GM12878 (cell line): ENCODE measurements around the gene IL16. TPM values are rescaled to one million over a fixed set of nuclear protein-coding genes. Genes with fewer than 3 reads are reported as not detected.

Experiments
- ATAC-seq: fragments of 200-7000 bp; cut with Tn5 transposase; 3 replicates; pipeline ENCODE4 v1.9.1; 2020; ENCODE audit warnings: mild to moderate bottlenecking, moderate library complexity
- BruUV-seq: library from RNA; stranded (reverse); fragments of 400-500 nt; replicated peaks from 2 replicates; lab custom pipeline; 2021; lab: Mats Ljungman, UMichigan
- CTCF ChIA-PET: fragments of 300-600 bp; sonication (Branson Sonifier 250); formaldehyde crosslinking; extraction: SDS; loops from one replicate; lab custom pipeline; 2021; ENCODE audit warnings: inconsistent platforms; lab: Yijun Ruan, JAX
- POLR2A ChIA-PET: fragments of 350-600 bp; formaldehyde crosslinking; extraction: SDS; loops from one replicate; lab custom pipeline; 2021; ENCODE audit warnings: inconsistent platforms; lab: Charles Lee
- RAD21 ChIA-PET: fragments of 300-600 bp; sonication (Branson Sonifier 250); formaldehyde crosslinking; loops from one replicate; lab custom pipeline; 2023; ENCODE audit warnings: antibody characterized with exemption; ENCODE audit not compliant: unreplicated experiment; lab: Charles Lee
- SMC1A ChIA-PET: fragments of 300-600 bp; sonication (Branson Sonifier 250); formaldehyde crosslinking; loops from one replicate; lab custom pipeline; 2023; ENCODE audit not compliant: unreplicated experiment, uncharacterized antibody; lab: Charles Lee
- DNase-seq: peaks from one replicate; pipeline ENCODE4 v3.0.0-alpha.2; 2011; ENCODE audit warnings: low read depth, low spot score
- FAIRE-seq: peaks from 3 replicates; lab custom pipeline; 2011; peaks lifted over from hg19 to GRCh38; lab: Jason Lieb, UNC
- H2AFZ ChIP-seq: 2 replicates; pipeline ENCODE4 v1.6.0; 2011; ENCODE audit warnings: low read depth, low read length, control low read depth; ENCODE audit not compliant: control insufficient read depth
- H3K27ac ChIP-seq: 2 replicates; pipeline ENCODE4 v1.5.1; 2011; ENCODE audit warnings: control low read depth; ENCODE audit not compliant: control insufficient read depth, insufficient read depth
- H3K27me3 ChIP-seq, 2 experiments: replicated peaks in 1 of 2; 2 replicates each; pipeline versions ENCODE4 v1.6.0 to v1.6.1; 2011; ENCODE audit warnings: low read length in 1 of 2; ENCODE audit not compliant: control insufficient read depth in 2 of 2, insufficient read depth in 2 of 2
- H3K36me3 ChIP-seq, 2 experiments: 2 replicates each; pipeline ENCODE4 v1.5.1; 2011; ENCODE audit warnings: low read length in 1 of 2; ENCODE audit not compliant: control insufficient read depth in 2 of 2, insufficient read depth in 2 of 2
- H3K4me1 ChIP-seq: 2 replicates; pipeline ENCODE4 v1.6.1; 2011; ENCODE audit warnings: mild to moderate bottlenecking, low read length, moderate library complexity, mixed read lengths; ENCODE audit not compliant: control insufficient read depth, insufficient read depth
- H3K4me2 ChIP-seq: 2 replicates; pipeline ENCODE4 v1.6.0; 2011; ENCODE audit warnings: control low read depth; ENCODE audit not compliant: control insufficient read depth, insufficient read depth
- H3K4me3 ChIP-seq: fragments of 200-600 bp; sonication (generic); 2 replicates; pipeline ENCODE4 v1.5.1; 2016
- H3K79me2 ChIP-seq: 2 replicates; pipeline ENCODE4 v1.6.0; 2011; ENCODE audit warnings: low read length; ENCODE audit not compliant: control insufficient read depth, insufficient read depth
- H3K9ac ChIP-seq: 2 replicates; pipeline ENCODE4 v1.8.0; 2011; ENCODE audit warnings: low read length, control low read depth, mixed read lengths; ENCODE audit not compliant: control insufficient read depth, insufficient read depth
- H3K9me3 ChIP-seq: replicated peaks from 3 replicates; pipeline ENCODE4 v1.5.1; 2011; ENCODE audit warnings: mild to moderate bottlenecking, low read length; ENCODE audit not compliant: control insufficient read depth, insufficient read depth
- H4K20me1 ChIP-seq: 2 replicates; pipeline ENCODE4 v1.6.0; 2011; ENCODE audit not compliant: control insufficient read depth, insufficient read depth
- ETV6 ChIP-seq, 2 experiments: fragments of 450-650 bp in 1 of 2; IDR thresholded peaks in 1 of 2; conservative IDR thresholded peaks in 1 of 2; 2 replicates each; pipeline ENCODE4 v1.6.1; 2014; ENCODE audit warnings: antibody characterized with exemption in 1 of 2, borderline replicate concordance in 1 of 2, low read depth in 1 of 2, mild to moderate bottlenecking in 1 of 2, moderate library complexity in 1 of 2
- HDGF ChIP-seq: fragments of 450-650 bp; IDR thresholded peaks from 2 replicates; pipeline ENCODE4 v1.6.1; 2016; ENCODE audit warnings: antibody characterized with exemption
- JUND ChIP-seq: IDR thresholded peaks from 2 replicates; pipeline ENCODE4 v1.6.1; 2012; ENCODE audit warnings: low read depth, mild to moderate bottlenecking, low read length, improper control_type of control experiment, moderate library complexity
- MEF2A ChIP-seq: IDR thresholded peaks from 2 replicates; pipeline ENCODE4 v1.6.1; 2011; ENCODE audit warnings: low read depth, mild to moderate bottlenecking, low read length, moderate library complexity; ENCODE audit not compliant: insufficient read depth
- MTA2 ChIP-seq: fragments of 450-650 bp; IDR thresholded peaks from 2 replicates; pipeline ENCODE4 v1.6.1; 2016; ENCODE audit warnings: low read depth, mild to moderate bottlenecking, moderate library complexity
- RAD51 ChIP-seq: fragments of 450-650 bp; IDR thresholded peaks from 2 replicates; pipeline ENCODE4 v1.6.1; 2016; ENCODE audit warnings: moderate library complexity, mild to moderate bottlenecking, inconsistent platforms
- ZNF217 ChIP-seq: fragments of 450-650 bp; IDR thresholded peaks from 2 replicates; pipeline ENCODE4 v1.6.1; 2017; ENCODE audit warnings: antibody characterized with exemption, mild to moderate bottlenecking
- ZNF384 ChIP-seq: IDR thresholded peaks from 2 replicates; pipeline ENCODE4 v1.6.1; 2012; ENCODE audit warnings: low read depth, mild to moderate bottlenecking, low read length, improper control_type of control experiment, borderline replicate concordance
- WGBS: methylation state at CpG from one replicate; pipeline ENCODE4 v1.1.6; 2016; ENCODE audit warnings: low lambda C conversion rate; ENCODE audit not compliant: insufficient replicate concordance, insufficient coverage; ENCODE audit errors: missing lambda C conversion rate; 5-methylcytosine and 5-hydroxymethylcytosine counted together
- in situ Hi-C: fragments of 300-500 bp; cut with MboI; formaldehyde crosslinking; loops from 9 replicates; pipeline ENCODE4 v1.14.3; 2018; ENCODE audit warnings: mixed read lengths
- intact Hi-C: fragments of 100-400 bp; cut with micrococcal nuclease; formaldehyde crosslinking; loops from one replicate; pipeline ENCODE4 v1.14.2; 2022; ENCODE audit not compliant: unreplicated experiment
- polyA plus RNA-seq, 11 experiments: library from polyadenylated mRNA; depleted of rRNA in 4 of 11; unstranded in 6 of 11; stranded (reverse) in 5 of 11; fragments of >200 nt; fragmentation: Nextera tagmentation in 4 of 11; fragmentation: Illumina TruSeq in 1 of 11; extraction: Ambion mirVana in 4 of 11; extraction: Trizol in 1 of 11; gene quantifications; 1 replicate in 1 of 11; 2 replicates in 10 of 11; pipeline versions ENCODE4 v1.2.1 to v1.2.3, GENCODE V29; 2011 to 2016; ENCODE audit warnings: inconsistent platforms in 2 of 11, missing spikeins in 2 of 11, low read depth in 1 of 11
- total RNA-seq, 4 experiments: library from RNA; depleted of rRNA in 3 of 4; stranded (reverse); fragments of >200 nt in 3 of 4; fragmentation: Illumina TruSeq in 1 of 4; extraction: Trizol in 1 of 4; gene quantifications; 2 replicates each; pipeline versions ENCODE4 v1.2.1 to v1.2.3, GENCODE V29; 2013 to 2021
- TF ChIP-seq, protein P1 (sequence below): fragments of 450-650 bp; IDR thresholded peaks from 2 replicates; pipeline ENCODE4 v1.6.1; 2017; ENCODE audit warnings: mild to moderate bottlenecking, moderate library complexity

Gene IL16
- total and polyA plus RNA-seq, 10 of the 15 experiments (the other 5 are each of a cell fraction or from before 2014, with no cell fraction given), result 21.7 to 206 (median 44.5) TPM

DNA sequence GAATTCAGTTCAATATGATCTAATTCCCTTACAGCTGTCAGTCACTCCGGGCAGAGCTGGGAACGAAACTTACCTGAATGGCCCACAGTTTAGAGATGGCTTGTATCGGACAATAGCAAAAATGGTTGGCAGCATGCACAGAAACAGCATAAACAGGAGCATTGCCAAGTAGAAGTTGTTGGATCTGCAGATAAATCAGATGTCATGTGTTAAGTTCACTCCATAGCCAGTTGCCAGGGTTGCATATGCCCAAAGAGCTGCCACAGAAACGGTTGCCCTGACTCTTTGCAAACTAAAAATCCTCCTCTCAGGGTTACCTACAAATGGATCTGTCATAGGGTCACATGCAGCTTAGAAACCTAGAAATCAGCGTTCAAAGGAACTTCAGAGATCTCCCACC, 142.6 kb downstream of the IL16 start:
- Histone ChIP-seq H3K4me2 (no peak overlapping the region), H3K27ac (no peak overlapping the region), H4K20me1 (no peaks in the 10 kb centered on the region), H3K36me3 (no peaks in the 10 kb centered on the region), H3K27me3 (no peaks in the 10 kb centered on the region), H3K4me1 (no peaks in the 10 kb centered on the region; the same call in 1 of the 2 replicates), H3K9ac (no peak overlapping the region), H3K4me3 (no peak overlapping the region), H3K9me3 (no peaks in the 10 kb centered on the region), H3K79me2 (no peaks in the 10 kb centered on the region), H2AFZ (no peak overlapping the region)
- ChIA-PET POLR2A (no interaction called here), SMC1A (interaction anchor here (0.7 to 6.1 kb wide), 4 partner anchors 60 to 142 kb away, joined by 3 to 32 read pairs (median 9); no protein-coding TSS in a partner anchor), RAD21 (interaction anchor here (2.3 to 9.2 kb wide), 2 partner anchors 48 to 64 kb away, joined by 7 to 137 read pairs; no protein-coding TSS in a partner anchor), CTCF (interaction anchor here (9.2 to 11.3 kb wide), 2 partner anchors 63 to 72 kb away, joined by 142 to 242 read pairs; no protein-coding TSS in a partner anchor)
- BruUV-seq, result no TSS peak
- WGBS, result 77% methylated on average over 5 of the region's 5 CpGs
- intact Hi-C loops, result loop anchor here (5.0 kb wide), 1 partner anchor 63 kb away; no protein-coding TSS in a partner anchor
- DNase-seq (no peak), ATAC-seq (no peak), FAIRE-seq (no peak)
- TF ChIP-seq JUND (no peak), MTA2 (no peak), MEF2A (no peak), ETV6 (conservative IDR thresholded peaks at IDR 0.05 in 1 of 2, IDR thresholded peaks at IDR 0.05 in 1 of 2; ENCODE audit: borderline replicate concordance in 1 of 2, low read depth in 1 of 2) (no peak), HDGF (no peak), ZNF384 (no peak), RAD51 (no peak), ZNF217 (no peak)
- TF ChIP-seq, protein P1, sequence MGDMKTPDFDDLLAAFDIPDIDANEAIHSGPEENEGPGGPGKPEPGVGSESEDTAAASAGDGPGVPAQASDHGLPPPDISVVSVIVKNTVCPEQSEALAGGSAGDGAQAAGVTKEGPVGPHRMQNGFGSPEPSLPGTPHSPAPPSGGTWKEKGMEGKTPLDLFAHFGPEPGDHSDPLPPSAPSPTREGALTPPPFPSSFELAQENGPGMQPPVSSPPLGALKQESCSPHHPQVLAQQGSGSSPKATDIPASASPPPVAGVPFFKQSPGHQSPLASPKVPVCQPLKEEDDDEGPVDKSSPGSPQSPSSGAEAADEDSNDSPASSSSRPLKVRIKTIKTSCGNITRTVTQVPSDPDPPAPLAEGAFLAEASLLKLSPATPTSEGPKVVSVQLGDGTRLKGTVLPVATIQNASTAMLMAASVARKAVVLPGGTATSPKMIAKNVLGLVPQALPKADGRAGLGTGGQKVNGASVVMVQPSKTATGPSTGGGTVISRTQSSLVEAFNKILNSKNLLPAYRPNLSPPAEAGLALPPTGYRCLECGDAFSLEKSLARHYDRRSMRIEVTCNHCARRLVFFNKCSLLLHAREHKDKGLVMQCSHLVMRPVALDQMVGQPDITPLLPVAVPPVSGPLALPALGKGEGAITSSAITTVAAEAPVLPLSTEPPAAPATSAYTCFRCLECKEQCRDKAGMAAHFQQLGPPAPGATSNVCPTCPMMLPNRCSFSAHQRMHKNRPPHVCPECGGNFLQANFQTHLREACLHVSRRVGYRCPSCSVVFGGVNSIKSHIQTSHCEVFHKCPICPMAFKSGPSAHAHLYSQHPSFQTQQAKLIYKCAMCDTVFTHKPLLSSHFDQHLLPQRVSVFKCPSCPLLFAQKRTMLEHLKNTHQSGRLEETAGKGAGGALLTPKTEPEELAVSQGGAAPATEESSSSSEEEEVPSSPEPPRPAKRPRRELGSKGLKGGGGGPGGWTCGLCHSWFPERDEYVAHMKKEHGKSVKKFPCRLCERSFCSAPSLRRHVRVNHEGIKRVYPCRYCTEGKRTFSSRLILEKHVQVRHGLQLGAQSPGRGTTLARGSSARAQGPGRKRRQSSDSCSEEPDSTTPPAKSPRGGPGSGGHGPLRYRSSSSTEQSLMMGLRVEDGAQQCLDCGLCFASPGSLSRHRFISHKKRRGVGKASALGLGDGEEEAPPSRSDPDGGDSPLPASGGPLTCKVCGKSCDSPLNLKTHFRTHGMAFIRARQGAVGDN, result no peak
- in situ Hi-C loops, result no loop called here
